ENCODE data around the gene ROGDI.

Gene ROGDI

GRCh38 chr16:4748682-4749411 is 53.6 kb downstream of the ROGDI start:
- no peak overlapping the region for H3K4me3 ChIP-seq (ENCODE audit: low read depth, low read length)
- no peak for DNase-seq (ENCODE audit: low read depth)

- no peak overlapping the region for H3K4me3 ChIP-seq (ENCODE audit: low read depth, low read length)
- DNase-seq (ENCODE audit: low read depth), result no peak
Observed at GRCh38 chr16:4747906-4748681, 54.3 kb downstream of the ROGDI start.

GRCh38 chr16:4746991-4747574 is 55.4 kb downstream of the ROGDI start:
- no peak overlapping the region for H3K4me3 ChIP-seq (ENCODE audit: low read depth, low read length)
- DNase-seq (ENCODE audit: low read depth), result no peak

All from skeletal muscle cell (primary cell).